GM21526 (cell line): ENCODE data around the gene DRC1.

Source experiments
- ATAC-seq: cut with Tn5 transposase; IDR thresholded peaks from one replicate; pipeline ENCODE4 v1.9.1; 2021; ENCODE audit warnings: moderate library complexity; ENCODE audit not compliant: unreplicated experiment, low FRiP score

The DRC1 gene

GRCh38 chr2:26442301-26442700 lies 40.6 kb downstream of the DRC1 start:
- no peak for ATAC-seq

GRCh38 chr2:26442707-26443106 lies 41.0 kb downstream of the DRC1 start:
- ATAC-seq, result no peak

- ATAC-seq, result no peak
These were observed 42.5 kb downstream of the DRC1 start for GRCh38 chr2:26444236-26444635.

GRCh38 chr2:26448651-26449050 lies 46.9 kb downstream of the DRC1 start:
- ATAC-seq, result no peak

GRCh38 chr2:26449278-26450030 lies 47.7 kb downstream of the DRC1 start:
- ATAC-seq, result no peak

- ATAC-seq, result no peak
These were observed 48.4 kb downstream of the DRC1 start for GRCh38 chr2:26450031-26450635.

- ATAC-seq, result no peak
These were observed 50.0 kb downstream of the DRC1 start for GRCh38 chr2:26451700-26452099.

- no peak for ATAC-seq
These were observed 52.0 kb downstream of the DRC1 start for GRCh38 chr2:26453421-26454329.

- ATAC-seq, result no peak
These were observed 52.9 kb downstream of the DRC1 start for GRCh38 chr2:26454561-26455001.

GRCh38 chr2:26455037-26455669 lies 53.4 kb downstream of the DRC1 start:
- ATAC-seq, result no peak

- no peak for ATAC-seq
These were observed 54.1 kb downstream of the DRC1 start for GRCh38 chr2:26455670-26456439.

GRCh38 chr2:26456440-26457250 lies 54.9 kb downstream of the DRC1 start:
- ATAC-seq, result no peak

- no peak for ATAC-seq
These were observed 55.5 kb downstream of the DRC1 start for GRCh38 chr2:26457251-26457666.

GRCh38 chr2:26457695-26458364 lies 56.1 kb downstream of the DRC1 start:
- ATAC-seq, result no peak

- no peak for ATAC-seq
These were observed 56.8 kb downstream of the DRC1 start for GRCh38 chr2:26458365-26459042.

GRCh38 chr2:26459991-26460612 lies 58.4 kb downstream of the DRC1 start:
- ATAC-seq, result no peak

- no peak for ATAC-seq
These were observed 58.9 kb downstream of the DRC1 start for GRCh38 chr2:26460613-26461031.

- ATAC-seq, result no peak
These were observed 59.9 kb downstream of the DRC1 start for GRCh38 chr2:26461601-26462023.
